Right cardiac atrium (tissue), 5 donors: ENCODE results near the gene FMO5. TPM values are rescaled to one million over a fixed set of nuclear protein-coding genes. Genes with fewer than 3 reads are reported as not detected.
A peak's percentile ranks its signal among the peaks of the same experiment; 100 is the strongest.

ENCODE experiments used
- ATAC-seq, 2 donors: fragments of 200-7000 bp; cut with Tn5 transposase; one replicate each; pipeline versions ENCODE4 v1.8.0 to v1.9.1; 2020; ENCODE audit warnings: moderate library complexity in 2 of 2, mild to moderate bottlenecking in 1 of 2
- DNase-seq, 3 donors: peaks; one replicate each; pipeline ENCODE4 v3.0.0-alpha.2; 2020
- H3K27ac ChIP-seq: one replicate; pipeline ENCODE4 v1.5.1; 2013; ENCODE audit warnings: mild to moderate bottlenecking, low read length, control low read depth, moderate library complexity
- H3K27me3 ChIP-seq: one replicate; pipeline ENCODE4 v1.6.1; 2013; ENCODE audit not compliant: control insufficient read depth, insufficient read depth
- H3K4me1 ChIP-seq: one replicate; pipeline ENCODE4 v1.6.1; 2013; ENCODE audit warnings: low read length; ENCODE audit not compliant: control insufficient read depth, insufficient read depth
- H3K4me3 ChIP-seq: one replicate; pipeline ENCODE4 v1.5.1; 2013; ENCODE audit warnings: low read length, control low read depth
- H3K9me3 ChIP-seq: one replicate; pipeline ENCODE4 v1.6.1; 2013; ENCODE audit warnings: low read length; ENCODE audit not compliant: control insufficient read depth
- WGBS: extraction: QIAGEN DNeasy Blood & Tissue Kit; methylation state at CpG from one replicate; pipeline ENCODE4 v1.1.7; 2013; 5-methylcytosine and 5-hydroxymethylcytosine counted together
- intact Hi-C, 4 donors: fragments of 100-400 bp; cut with DNase I; formaldehyde crosslinking; loops; one replicate each; pipeline versions ENCODE4 v1.11.0 to v1.14.0; 2022 to 2023
- long read RNA-seq, 4 donors: library from polyadenylated mRNA; unstranded; transcript quantifications; one replicate each; pipeline ENCODE4 v2.0.0, GENCODE V29; 2020 to 2021
- polyA plus RNA-seq: library from polyadenylated mRNA; stranded (reverse); fragments of 200-250 nt; gene quantifications from one replicate; pipeline ENCODE4 v1.2.3, GENCODE V29; 2013
- total RNA-seq, 4 donors: library from RNA; stranded (reverse); fragmentation: NEBNext Ultra II Directional; extraction: Animal tissue kit (Norgen Biotek cat#: 25700); gene quantifications; one replicate each; pipeline ENCODE4 v1.2.1, GENCODE V29; 2021
- donor health status: healthy with polysubstance abuse.
- donor health status: DM: no; HTN: yes; CAD: no.
- donor health status: DM: no; HTN: no; CAD: no.
- donor health status: DM: no; HTN: yes; CAD: no; lungs with severe emphysema.
- donor health status: DM: yes; HTN: yes; CAD: no.

The FMO5 gene, protein sequence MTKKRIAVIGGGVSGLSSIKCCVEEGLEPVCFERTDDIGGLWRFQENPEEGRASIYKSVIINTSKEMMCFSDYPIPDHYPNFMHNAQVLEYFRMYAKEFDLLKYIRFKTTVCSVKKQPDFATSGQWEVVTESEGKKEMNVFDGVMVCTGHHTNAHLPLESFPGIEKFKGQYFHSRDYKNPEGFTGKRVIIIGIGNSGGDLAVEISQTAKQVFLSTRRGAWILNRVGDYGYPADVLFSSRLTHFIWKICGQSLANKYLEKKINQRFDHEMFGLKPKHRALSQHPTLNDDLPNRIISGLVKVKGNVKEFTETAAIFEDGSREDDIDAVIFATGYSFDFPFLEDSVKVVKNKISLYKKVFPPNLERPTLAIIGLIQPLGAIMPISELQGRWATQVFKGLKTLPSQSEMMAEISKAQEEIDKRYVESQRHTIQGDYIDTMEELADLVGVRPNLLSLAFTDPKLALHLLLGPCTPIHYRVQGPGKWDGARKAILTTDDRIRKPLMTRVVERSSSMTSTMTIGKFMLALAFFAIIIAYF
- 1 to 10 TPM; 1.3 to 3.1 (median 1.8) TPM for total RNA-seq
- polyA plus RNA-seq: 1.1 TPM
- long read RNA-seq, donor 1, partial matches to known transcripts: 0 of 2 reads
- long read RNA-seq, donor 1, other reads (novel, unspliced or antisense): 1 of 2 reads
- long read RNA-seq, donor 2: 0 reads
- long read RNA-seq, donor 3, partial matches to known transcripts: 1 of 1 reads
- long read RNA-seq, donor 3, other reads (novel, unspliced or antisense): 0 of 1 reads
- long read RNA-seq, donor 4, partial matches to known transcripts: 0 of 2 reads
- long read RNA-seq, donor 4, other reads (novel, unspliced or antisense): 1 of 2 reads

DNA sequence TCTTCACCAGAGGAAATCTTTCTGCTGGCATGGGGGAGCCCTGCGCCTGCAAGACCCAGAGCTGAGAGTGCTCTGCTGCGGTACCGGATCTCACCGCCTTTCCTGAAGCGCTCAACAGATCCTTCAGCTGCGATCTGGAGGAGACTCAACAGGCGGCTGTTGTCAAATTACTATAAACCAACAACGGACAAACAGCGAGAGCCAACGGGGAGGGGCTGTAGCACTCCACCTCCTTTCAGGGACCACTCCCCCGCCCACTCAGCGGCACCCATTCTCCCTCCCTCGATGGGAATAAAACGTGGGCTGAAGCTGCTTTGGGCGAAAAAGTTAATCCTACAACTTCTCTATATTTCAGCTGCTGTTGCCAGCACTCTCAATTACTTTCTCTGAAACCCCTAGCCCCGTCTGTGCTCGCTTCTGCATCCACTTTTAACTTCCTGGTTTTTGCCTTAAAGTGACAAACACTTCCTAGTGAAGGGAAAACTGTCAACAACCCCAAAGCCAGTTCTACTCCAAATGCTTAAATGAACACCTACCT is at the start of gene FMO5:
TSS of gene FMO5 (minus strand) at position 147 of the 538 bp plus-strand sequence. CDS start 310 bp downstream, outside the sequence.
- ATAC-seq (peak; percentile 94 to 96), DNase-seq (peak; percentile 70 to 91 (median 85))
- WGBS: under 1% methylated on average over 17 of the region's 17 CpGs
- Histone ChIP-seq H3K27me3 (no peaks in the 10 kb centered on the region), H3K4me1 (no peaks in the 10 kb centered on the region), H3K27ac (peak within 1 kb of the TSS; percentile 70), H3K4me3 (peak within 1 kb of the TSS; percentile 99), H3K9me3 (no peaks in the 10 kb centered on the region)
- intact Hi-C loops: loop anchor here in 1 of 4 donors (10.0 kb wide), 1 partner anchor 50 kb away; the partner anchor contains the start of gene PRKAB2

DNA sequence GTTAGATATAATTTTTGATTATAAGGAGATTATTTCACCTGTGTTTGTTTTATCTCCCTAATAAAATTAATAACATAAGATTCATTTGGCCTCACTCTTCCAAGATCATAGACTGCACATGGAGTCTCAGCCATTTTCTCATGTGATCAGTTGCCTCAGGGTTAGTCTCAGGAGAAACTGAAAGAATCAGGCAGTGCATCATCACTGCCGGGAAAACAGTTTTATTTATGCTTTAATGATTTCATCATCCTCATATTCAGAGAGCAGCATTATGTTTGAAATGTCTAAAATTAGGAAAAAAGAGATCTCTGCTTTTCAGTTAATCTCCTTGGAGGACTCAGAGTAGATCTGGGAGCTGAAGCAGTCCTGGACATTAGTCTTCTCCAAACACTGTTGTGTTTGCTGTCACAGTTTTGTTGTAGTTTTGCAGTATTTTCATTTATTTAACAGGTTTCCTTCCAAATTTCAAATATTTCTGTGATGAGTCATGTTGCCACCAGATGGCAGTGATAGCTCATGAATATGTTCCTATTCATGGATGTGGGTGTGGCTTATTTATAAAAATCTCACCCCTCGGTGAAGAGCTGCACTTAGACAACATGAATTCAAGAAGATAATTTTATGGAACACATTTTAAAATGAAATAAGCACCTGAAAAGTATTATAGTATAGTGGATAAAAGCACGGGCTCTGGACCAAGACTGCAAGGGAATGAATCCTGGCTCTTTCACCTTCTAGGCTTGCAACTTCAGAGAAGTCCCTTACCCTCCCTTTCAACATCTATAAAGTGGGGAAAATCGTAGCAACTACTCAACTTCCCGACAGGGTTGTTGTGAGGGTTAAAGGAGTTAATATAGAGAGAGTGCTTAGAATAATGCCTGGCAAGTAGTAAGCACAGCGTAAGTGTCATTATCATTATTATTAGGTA is 48.5 kb upstream of the FMO5 start:
- Histone ChIP-seq H3K27ac (no peak overlapping the region), H3K4me1 (no peaks in the 10 kb centered on the region), H3K9me3 (no peaks in the 10 kb centered on the region), H3K27me3 (no peaks in the 10 kb centered on the region), H3K4me3 (peak overlapping the region; percentile 10)
- no peak for DNase-seq
- 30% methylated on average over 6 of the region's 6 CpGs for WGBS
- intact Hi-C loops: loop anchor here in 1 of 4 donors (10.0 kb wide), 2 partner anchors 121 to 621 kb away; no protein-coding TSS in a partner anchor
- ATAC-seq: peak; percentile 72 to 81

DNA sequence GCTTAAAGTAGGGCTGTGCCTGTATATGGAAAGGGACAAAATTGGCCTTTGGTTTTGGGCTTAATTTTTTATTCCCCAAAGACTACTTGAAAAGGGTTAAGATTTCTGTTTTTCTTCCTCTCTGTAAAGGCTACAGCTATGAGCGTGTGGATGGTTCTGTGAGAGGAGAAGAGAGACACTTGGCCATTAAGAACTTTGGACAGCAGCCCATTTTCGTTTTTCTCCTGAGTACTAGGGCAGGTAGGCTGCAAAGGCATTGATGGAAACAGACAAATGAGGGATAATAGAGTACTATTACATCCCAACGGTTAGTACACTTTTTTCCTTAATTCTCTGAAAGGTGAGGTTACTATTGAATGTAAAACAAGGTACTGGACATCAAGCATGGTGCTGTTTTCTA is 46.9 kb upstream of the FMO5 start:
- H3K27me3 ChIP-seq: no peaks in the 10 kb centered on the region
- 56% methylated on average over 3 of the region's 3 CpGs for WGBS
- intact Hi-C loops: loop anchor here in 1 of 4 donors (10.0 kb wide), 2 partner anchors 123 to 623 kb away; no protein-coding TSS in a partner anchor
- H3K9me3 ChIP-seq: no peaks in the 10 kb centered on the region
- H3K4me3 ChIP-seq: no peak overlapping the region
- DNase-seq (no peak), ATAC-seq (no peak)
- H3K4me1 ChIP-seq: no peaks in the 10 kb centered on the region
- no peak overlapping the region for H3K27ac ChIP-seq

DNA sequence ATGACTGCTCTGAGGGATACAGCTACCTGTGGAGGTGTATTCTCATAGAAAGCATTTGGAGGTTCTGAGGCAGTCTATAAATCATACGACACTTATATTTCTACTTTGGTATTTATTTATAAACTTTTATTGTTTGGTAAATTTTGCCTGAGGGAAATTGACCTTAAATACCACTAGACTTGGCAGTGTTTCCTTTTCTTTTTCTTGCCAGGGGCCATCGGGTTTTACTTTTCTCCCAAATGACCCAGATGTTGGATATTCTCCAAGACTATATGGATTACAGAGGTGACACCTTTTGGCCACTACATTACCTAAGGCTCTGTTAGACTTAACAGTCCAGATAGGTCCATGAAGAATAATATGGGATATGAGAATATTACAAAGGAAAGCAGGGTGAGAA is 45.6 kb upstream of the FMO5 start:
- no peak for DNase-seq
- no peak overlapping the region for H3K4me3 ChIP-seq
- intact Hi-C loops: loop anchor here in 1 of 4 donors (10.0 kb wide), 2 partner anchors 124 to 624 kb away; no protein-coding TSS in a partner anchor

DNA sequence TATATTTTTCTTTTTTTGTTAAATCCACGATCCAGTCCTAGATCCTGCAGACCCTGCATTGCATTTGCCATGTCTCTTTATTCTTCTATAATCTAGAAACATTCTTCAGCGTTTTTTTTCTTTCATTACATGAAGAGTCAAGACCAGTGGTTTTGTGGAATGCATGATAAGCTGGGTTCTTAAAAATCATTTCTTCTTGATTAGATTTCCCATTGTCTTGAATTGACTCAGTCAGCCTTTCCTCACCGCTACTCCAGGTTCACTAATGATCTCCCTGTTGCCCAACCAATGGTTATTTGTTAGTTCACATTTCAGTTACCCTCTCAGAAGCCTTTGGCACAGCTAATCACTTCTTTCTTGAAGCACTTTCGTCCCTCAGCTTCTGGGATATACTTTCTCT is 42.6 kb upstream of the FMO5 start:
- 92% methylated on average over 4 of the region's 4 CpGs for WGBS
- Histone ChIP-seq H3K4me1 (no peaks in the 10 kb centered on the region), H3K27me3 (no peaks in the 10 kb centered on the region), H3K9me3 (no peaks in the 10 kb centered on the region), H3K27ac (no peak overlapping the region), H3K4me3 (no peak overlapping the region)
- intact Hi-C loops: loop anchor here in 1 of 4 donors (5.0 kb wide), 1 partner anchor 50 kb away; no protein-coding TSS in a partner anchor
- ATAC-seq (no peak), DNase-seq (no peak)

More for the DNA sequence above, 45.6 kb upstream of the FMO5 start:
- H3K4me1 ChIP-seq: no peaks in the 10 kb centered on the region
- no peaks in the 10 kb centered on the region for H3K27me3 ChIP-seq
- H3K9me3 ChIP-seq: no peaks in the 10 kb centered on the region
- no peak overlapping the region for H3K27ac ChIP-seq
- no peak for ATAC-seq
- 49% methylated on average over 2 of the region's 2 CpGs for WGBS

DNA sequence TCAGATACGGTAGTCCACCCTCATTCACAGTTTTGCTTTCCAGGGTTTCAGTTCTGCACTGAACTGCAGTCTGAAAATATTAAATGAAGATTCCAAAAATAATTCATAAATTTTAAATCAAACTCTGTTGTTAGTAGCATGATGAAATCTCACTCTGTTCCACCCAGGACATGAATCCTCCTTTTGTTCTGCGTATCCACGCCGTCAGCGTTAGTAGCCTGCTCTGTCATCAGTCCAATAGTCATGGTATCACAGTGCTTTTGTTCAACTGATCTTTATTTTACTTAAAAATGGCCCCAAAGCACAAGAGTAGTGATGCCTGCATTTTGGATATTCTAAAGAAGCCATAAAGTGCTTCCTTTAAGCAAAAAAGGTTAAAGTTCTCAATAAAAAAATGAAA is 41.2 kb upstream of the FMO5 start:
- 89% methylated on average over 5 of the region's 5 CpGs for WGBS
- H3K4me1 ChIP-seq: no peaks in the 10 kb centered on the region
- no peaks in the 10 kb centered on the region for H3K9me3 ChIP-seq
- H3K27me3 ChIP-seq: no peaks in the 10 kb centered on the region
- no peak for ATAC-seq
- no peak overlapping the region for H3K27ac ChIP-seq
- no peak for DNase-seq
- intact Hi-C loops: loop anchor here in 1 of 4 donors (5.0 kb wide), 1 partner anchor 51 kb away; no protein-coding TSS in a partner anchor
- no peak overlapping the region for H3K4me3 ChIP-seq

DNA sequence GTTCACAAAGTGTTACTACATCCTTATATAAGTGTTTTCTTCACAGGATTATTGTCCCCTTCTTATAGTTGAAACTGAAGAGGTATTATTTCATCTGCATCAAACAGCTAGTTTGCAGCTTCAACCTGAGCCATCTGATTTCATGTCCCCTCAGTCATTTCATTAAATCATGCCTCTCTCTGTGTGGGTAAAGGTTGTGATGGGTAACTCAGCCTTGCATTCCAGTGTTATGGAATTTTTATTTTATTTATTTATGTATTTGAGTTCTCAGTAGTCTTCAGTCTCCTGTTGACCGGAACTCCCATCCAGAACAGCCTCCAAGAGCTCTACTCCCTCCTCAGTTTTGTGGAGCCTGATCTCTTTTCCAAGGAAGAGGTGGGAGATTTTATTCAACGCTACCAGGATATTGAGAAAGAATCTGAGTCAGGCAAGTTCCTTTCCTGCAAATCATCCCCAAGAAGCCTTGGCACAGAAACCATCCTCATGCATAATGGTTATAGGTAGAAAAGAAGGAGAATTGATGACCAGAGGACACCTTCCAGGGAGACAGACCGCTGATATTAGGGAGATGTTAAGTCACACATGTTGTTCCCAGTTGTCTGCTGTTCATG is 39.1 kb upstream of the FMO5 start:
- ATAC-seq (no peak), DNase-seq (no peak)
- Histone ChIP-seq H3K9me3 (no peaks in the 10 kb centered on the region), H3K4me3 (no peak overlapping the region), H3K27me3 (no peaks in the 10 kb centered on the region), H3K27ac (no peak overlapping the region), H3K4me1 (no peaks in the 10 kb centered on the region)
- intact Hi-C loops: no loop called here
- 82% methylated on average over 3 of the region's 3 CpGs for WGBS

DNA sequence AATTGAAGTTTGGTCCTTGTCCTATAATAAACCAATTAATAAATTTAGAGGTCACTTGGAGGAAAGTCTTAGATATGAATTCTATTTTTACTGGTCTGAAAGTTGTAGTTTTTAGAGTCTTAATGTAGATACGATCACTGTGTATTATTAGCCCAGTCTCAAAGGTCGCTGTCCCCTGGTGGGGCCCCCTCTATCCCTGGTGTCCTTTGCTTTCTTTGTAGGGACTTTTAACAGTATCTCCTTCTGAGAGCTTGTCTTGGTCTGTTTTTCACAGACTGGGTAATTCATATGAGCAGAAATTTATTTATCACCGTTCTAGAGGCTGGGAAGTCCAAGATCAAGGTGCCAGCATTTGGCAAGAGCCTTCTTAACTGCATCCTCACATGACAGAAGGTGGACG is 35.8 kb upstream of the FMO5 start:
- ATAC-seq: no peak
- WGBS: 96% methylated on average over 4 of the region's 4 CpGs
- intact Hi-C loops: no loop called here

DNA sequence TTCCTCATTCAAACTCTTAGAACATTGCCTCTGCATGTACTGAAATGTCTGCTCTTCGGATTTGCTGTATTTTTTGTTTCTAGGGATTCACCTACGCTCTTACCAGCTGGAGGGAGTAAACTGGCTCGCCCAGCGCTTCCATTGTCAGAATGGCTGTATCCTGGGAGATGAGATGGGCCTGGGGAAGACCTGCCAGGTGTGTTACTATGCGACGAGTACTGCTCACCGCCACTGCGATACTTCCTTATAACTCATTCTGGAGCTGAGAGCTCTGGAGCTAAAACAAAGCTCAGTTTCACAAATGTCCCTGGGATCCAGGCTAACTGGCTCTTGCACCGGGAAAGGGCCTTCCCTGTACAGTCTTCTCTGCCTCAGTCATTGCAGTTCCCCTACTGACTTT is 27.4 kb upstream of the FMO5 start:
- Histone ChIP-seq H3K27me3 (no peaks in the 10 kb centered on the region), H3K4me3 (no peak overlapping the region), H3K27ac (no peak overlapping the region), H3K4me1 (no peaks in the 10 kb centered on the region), H3K9me3 (no peaks in the 10 kb centered on the region)
- intact Hi-C loops: no loop called here
- ATAC-seq: no peak
- 97% methylated on average over 9 of the region's 9 CpGs for WGBS
- DNase-seq: no peak

More for the DNA sequence above, 35.8 kb upstream of the FMO5 start:
- Histone ChIP-seq H3K27ac (no peak overlapping the region), H3K9me3 (no peaks in the 10 kb centered on the region), H3K4me1 (no peaks in the 10 kb centered on the region), H3K27me3 (no peaks in the 10 kb centered on the region), H3K4me3 (no peak overlapping the region)
- no peak for DNase-seq
